Measurements from ENCODE around the gene XYLT1. TPM values are rescaled to one million over a fixed set of nuclear protein-coding genes. Genes with fewer than 3 reads are reported as not detected.

XYLT1 gene
- total and polyA plus RNA-seq, 2 of the 13 experiments (the other 11 are each of a cell fraction or from before 2014, with no cell fraction given): not detected

- H2AFZ ChIP-seq (ENCODE audit: low read length): no peak overlapping the region
- POLR2A ChIA-PET: no interaction called here
- 6% methylated on average over 2 of the region's 2 CpGs for WGBS (ENCODE audit: low lambda C conversion rate)
- no peaks in the 10 kb centered on the region for H3K79me2 ChIP-seq (ENCODE audit: insufficient read depth, low read length)
- no peak for TF ChIP-seq HNRNPH1 (optimal IDR thresholded peaks at IDR 0.05; ENCODE audit: low read depth, low read length)
- no peak overlapping the region for H3K27ac ChIP-seq (ENCODE audit: extremely low read length, insufficient read depth, low read length)
- no TSS peak for BruUV-seq (replicated peaks)
- intact Hi-C loops (cut with micrococcal nuclease; ENCODE audit: unreplicated experiment) (no loop called here), in situ Hi-C loops (cut with HindIII; ENCODE audit: extremely low pct_ligation_motif_present, low pct_unique_long_range_greater_than_20kb) (no loop called here)
- peaks cover 2 to 23% of the 10 kb centered on the region in 2 experiments; a peak in 2 of 5 replicates for H3K27me3 ChIP-seq (ENCODE audit: control insufficient read depth in 1 of 2, insufficient read depth in 2 of 2, low read length in 2 of 2)
- no peak overlapping the region for H3K4me3 ChIP-seq (replicated peaks in 1 of 3; ENCODE audit: insufficient read depth in 1 of 3, low read depth in 2 of 3, low read length in 3 of 3)
- no peaks in the 10 kb centered on the region for H3K4me1 ChIP-seq (ENCODE audit: insufficient read depth, low read length)
- H3K9ac ChIP-seq (ENCODE audit: insufficient read depth, low read depth, low read length): no peak overlapping the region
- FAIRE-seq: no peak
- H3K9me3 ChIP-seq (ENCODE audit: low read length): no peaks in the 10 kb centered on the region
- DNase-seq (ENCODE audit: low spot score): no peak
- ATAC-seq: no peak
- CTCF ChIA-PET (ENCODE audit: low intra/inter-chr PET ratio, low total read pairs): no interaction called here
- no peaks in the 10 kb centered on the region for H3K36me3 ChIP-seq (replicated peaks in 1 of 2; ENCODE audit: control insufficient read depth in 1 of 2, insufficient read depth in 2 of 2, low read length in 2 of 2)
- H4K20me1 ChIP-seq (ENCODE audit: insufficient read depth, low read length): no peaks in the 10 kb centered on the region
- H3K4me2 ChIP-seq (ENCODE audit: low read depth, low read length): no peak overlapping the region
These were observed 53.0 kb downstream of the XYLT1 start for GRCh38 chr16:17417740-17418139.

GRCh38 chr16:17416461-17417311, 54.1 kb downstream of the XYLT1 start:
- H3K27me3 ChIP-seq (ENCODE audit: control insufficient read depth in 1 of 2, insufficient read depth in 2 of 2, low read length in 2 of 2): peaks cover 2 to 23% of the 10 kb centered on the region in 2 experiments; a peak in 2 of 5 replicates
- FAIRE-seq (no peak), ATAC-seq (no peak; the same call in 1 of the 3 replicates), DNase-seq (ENCODE audit: low spot score) (no peak)
- H3K4me3 ChIP-seq (replicated peaks in 1 of 3; ENCODE audit: insufficient read depth in 1 of 3, low read depth in 2 of 3, low read length in 3 of 3): no peak overlapping the region
- no peaks in the 10 kb centered on the region for H3K36me3 ChIP-seq (replicated peaks in 1 of 2; ENCODE audit: control insufficient read depth in 1 of 2, insufficient read depth in 2 of 2, low read length in 2 of 2)
- no TSS peak for BruUV-seq (replicated peaks)
- no peaks in the 10 kb centered on the region for H3K9me3 ChIP-seq (ENCODE audit: low read length)
- POLR2A ChIA-PET: no interaction called here
- H3K9ac ChIP-seq (ENCODE audit: insufficient read depth, low read depth, low read length): no peak overlapping the region
- H3K4me2 ChIP-seq (ENCODE audit: low read depth, low read length): no peak overlapping the region
- H2AFZ ChIP-seq (ENCODE audit: low read length): no peak overlapping the region
- no peaks in the 10 kb centered on the region for H3K79me2 ChIP-seq (ENCODE audit: insufficient read depth, low read length)
- in situ Hi-C loops (cut with HindIII; ENCODE audit: extremely low pct_ligation_motif_present, low pct_unique_long_range_greater_than_20kb): no loop called here
- no peak overlapping the region for H3K27ac ChIP-seq (ENCODE audit: extremely low read length, insufficient read depth, low read length)
- 16% methylated on average over 12 of the region's 14 CpGs for WGBS (ENCODE audit: low lambda C conversion rate)
- intact Hi-C loops (cut with micrococcal nuclease; ENCODE audit: unreplicated experiment): no loop called here
- H3K4me1 ChIP-seq (ENCODE audit: insufficient read depth, low read length): no peaks in the 10 kb centered on the region
- no peaks in the 10 kb centered on the region for H4K20me1 ChIP-seq (ENCODE audit: insufficient read depth, low read length)
- CTCF ChIA-PET (ENCODE audit: low intra/inter-chr PET ratio, low total read pairs): no interaction called here
- TF ChIP-seq CTCF (CRISPR knock-in tag; IDR thresholded peaks at IDR 0.05) (peak; percentile 10; the same call in 1 of the 2 replicates), CENPX (CRISPR knock-in tag; IDR thresholded peaks at IDR 0.05) (no peak), IRF2 (CRISPR knock-in tag; IDR thresholded peaks at IDR 0.05) (no peak)

Data from HepG2 (cell line).